Measurements from ENCODE around the gene KRTAP19-2.
"Not testable (repeated sequence)": the region's sequence is repeated elsewhere in the genome, so short reads cannot be mapped to it uniquely, and the experiment has no call there.

Gene KRTAP19-2, protein sequence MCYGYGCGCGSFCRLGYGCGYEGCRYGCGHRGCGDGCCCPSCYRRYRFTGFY

DNA sequence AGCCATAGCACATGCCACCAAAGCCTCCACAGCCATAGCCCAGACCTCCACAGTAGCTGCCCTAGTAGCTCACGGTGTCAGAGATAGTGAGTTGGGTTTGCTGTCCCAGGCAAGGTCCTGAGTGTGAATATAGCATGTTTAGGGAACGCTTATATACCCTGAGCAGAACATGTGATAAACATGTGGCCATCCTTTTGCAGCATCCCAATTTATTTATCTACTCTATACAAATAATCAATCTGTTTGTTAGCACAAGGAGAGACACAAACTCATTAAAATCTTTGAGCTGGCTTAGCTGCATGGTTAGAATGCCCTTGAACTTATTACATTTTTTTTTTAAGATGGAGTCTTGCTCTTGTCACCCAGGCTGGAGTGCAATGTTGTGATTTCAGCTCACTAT, at the start of gene KRTAP19-2:
Gene KRTAP19-2, minus strand, starts transcription at position 101 of the 400 bp plus-strand sequence. Its CDS starts 88 bp downstream, at position 13.
- TF ChIP-seq, protein P1, sequence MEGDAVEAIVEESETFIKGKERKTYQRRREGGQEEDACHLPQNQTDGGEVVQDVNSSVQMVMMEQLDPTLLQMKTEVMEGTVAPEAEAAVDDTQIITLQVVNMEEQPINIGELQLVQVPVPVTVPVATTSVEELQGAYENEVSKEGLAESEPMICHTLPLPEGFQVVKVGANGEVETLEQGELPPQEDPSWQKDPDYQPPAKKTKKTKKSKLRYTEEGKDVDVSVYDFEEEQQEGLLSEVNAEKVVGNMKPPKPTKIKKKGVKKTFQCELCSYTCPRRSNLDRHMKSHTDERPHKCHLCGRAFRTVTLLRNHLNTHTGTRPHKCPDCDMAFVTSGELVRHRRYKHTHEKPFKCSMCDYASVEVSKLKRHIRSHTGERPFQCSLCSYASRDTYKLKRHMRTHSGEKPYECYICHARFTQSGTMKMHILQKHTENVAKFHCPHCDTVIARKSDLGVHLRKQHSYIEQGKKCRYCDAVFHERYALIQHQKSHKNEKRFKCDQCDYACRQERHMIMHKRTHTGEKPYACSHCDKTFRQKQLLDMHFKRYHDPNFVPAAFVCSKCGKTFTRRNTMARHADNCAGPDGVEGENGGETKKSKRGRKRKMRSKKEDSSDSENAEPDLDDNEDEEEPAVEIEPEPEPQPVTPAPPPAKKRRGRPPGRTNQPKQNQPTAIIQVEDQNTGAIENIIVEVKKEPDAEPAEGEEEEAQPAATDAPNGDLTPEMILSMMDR (IDR thresholded peaks at IDR 0.05; ENCODE audit: low read length, missing control alignments): no peak
- DNase-seq (ENCODE audit: low read depth): no peak
- no peak within 1 kb of the TSS for H3K4me3 ChIP-seq (replicated peaks; ENCODE audit: low read depth, low read length)

DNA sequence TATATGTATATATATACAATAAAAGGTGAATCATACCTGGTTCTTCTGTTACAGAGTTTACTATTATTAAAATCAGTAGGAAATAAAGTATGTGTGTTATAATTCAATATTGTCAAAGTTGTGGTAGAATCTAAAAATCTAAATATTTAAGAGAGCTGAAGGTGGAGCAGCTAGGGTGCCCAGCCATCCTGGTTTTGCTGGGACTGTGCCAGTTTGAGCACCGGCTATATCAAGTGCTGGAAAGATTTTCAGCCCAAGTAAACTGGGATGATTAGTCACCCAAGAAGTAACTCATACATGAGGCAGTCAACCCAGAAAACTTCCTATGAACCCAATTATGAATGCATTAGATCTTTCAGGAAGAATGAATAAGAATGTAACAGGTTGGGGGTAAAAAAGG, 31.6 kb upstream of the KRTAP19-2 start:
- TF ChIP-seq, protein P1 (IDR thresholded peaks at IDR 0.05; ENCODE audit: low read length, missing control alignments): no peak
- no peak for DNase-seq (ENCODE audit: low read depth)
- no peak overlapping the region for H3K4me3 ChIP-seq (replicated peaks; ENCODE audit: low read depth, low read length)

DNA sequence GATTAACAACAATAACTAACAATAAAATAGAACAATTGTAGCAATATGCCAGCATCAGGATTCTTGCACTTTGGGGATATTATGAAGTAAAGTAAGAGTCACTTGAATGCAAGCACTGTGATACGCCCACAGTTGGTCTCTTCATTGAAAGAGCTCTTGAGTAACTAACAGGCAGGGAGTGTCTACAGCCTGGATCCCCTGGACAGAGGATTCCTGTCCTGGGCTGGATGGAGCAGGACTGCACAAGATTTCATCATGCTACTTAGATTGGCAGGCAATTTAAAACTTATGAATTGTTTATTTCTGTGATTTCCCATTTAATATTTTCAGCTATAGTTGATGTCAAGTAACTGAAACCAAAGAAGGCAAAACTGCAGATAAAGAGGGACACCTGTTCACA, 28.4 kb upstream of the KRTAP19-2 start:
- DNase-seq (ENCODE audit: low read depth): no peak
- TF ChIP-seq, protein P1 (IDR thresholded peaks at IDR 0.05; ENCODE audit: low read length, missing control alignments): no peak
- H3K4me3 ChIP-seq (replicated peaks; ENCODE audit: low read depth, low read length): no peak overlapping the region

DNA sequence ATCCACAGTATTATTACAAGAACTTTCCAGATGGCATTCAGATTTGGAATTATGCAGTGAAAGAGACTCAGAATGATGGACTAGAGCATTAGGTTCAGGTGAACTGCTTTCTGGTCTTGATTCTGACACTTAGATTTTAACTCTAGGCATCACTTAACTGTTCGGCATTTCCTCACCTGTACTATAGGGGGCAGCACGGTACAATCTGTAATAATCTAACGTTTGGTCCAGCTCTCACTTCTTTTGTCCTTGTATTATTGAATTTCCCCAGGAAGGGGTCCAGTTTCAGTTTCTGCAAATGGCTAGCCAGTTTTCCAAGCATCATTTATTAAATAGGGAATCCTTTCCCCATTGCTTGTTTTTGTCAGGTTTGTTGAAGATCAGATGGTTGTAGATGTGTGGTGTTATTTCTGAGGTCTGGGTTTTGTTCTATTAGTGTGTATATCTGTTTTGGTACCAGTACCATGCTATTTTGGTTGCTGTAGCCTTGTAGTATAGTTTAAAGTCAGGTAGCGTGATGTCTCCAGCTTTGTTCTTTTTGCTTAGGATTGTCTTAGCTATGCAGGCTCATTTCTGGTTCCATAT, 18.5 kb upstream of the KRTAP19-2 start:
- not testable (repeated sequence) for H3K4me3 ChIP-seq (replicated peaks; ENCODE audit: low read depth, low read length); DNase-seq (ENCODE audit: low read depth)

DNA sequence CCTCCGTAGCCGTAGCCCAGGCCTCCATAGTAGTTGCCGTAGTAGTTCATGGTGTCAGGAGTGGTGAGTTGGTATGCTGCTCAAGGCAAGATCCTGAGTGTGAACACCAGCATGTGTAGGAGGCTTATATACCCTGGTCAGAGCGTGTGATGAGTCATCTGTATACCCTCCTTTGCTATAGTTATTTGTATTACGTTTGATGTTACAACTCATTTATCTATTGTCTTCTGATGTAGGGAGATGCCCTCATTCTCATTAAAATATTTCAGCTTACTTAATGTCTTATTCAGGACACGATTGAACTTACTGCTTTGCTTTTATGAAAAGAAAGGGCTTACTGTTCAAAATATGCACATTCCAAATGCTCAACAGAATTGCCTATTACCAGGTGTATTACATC, 14.8 kb upstream of the KRTAP19-2 start, which contains the start of gene KRTAP19-5:
Gene KRTAP19-5, minus strand, starts transcription at position 101 of the 400 bp plus-strand sequence. Its CDS starts 51 bp downstream, at position 50.
- TF ChIP-seq, protein P1 (IDR thresholded peaks at IDR 0.05; ENCODE audit: low read length, missing control alignments): no peak
- no peak for DNase-seq (ENCODE audit: low read depth)
- H3K4me3 ChIP-seq (replicated peaks; ENCODE audit: low read depth, low read length): no peak within 1 kb of the TSS

DNA sequence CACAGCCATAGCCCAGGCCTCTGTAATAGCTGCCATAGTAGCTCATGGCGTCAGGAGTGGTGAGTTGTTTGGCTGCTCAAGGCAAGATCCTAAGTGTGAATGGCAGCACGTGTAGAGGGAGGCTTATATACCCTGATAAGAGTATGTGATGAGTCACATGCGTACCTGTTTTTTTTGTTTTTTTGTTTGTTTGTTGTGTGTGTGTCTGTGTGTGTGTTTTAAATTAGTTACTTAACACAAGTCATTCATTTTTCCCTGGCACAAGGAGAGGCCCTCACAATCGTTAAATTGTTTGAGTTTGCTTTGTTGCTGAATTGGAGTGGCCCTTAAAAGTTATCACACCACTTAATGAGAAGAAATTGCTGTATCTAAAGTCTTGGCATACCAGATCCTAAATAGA, 9.8 kb upstream of the KRTAP19-2 start, which contains the start of gene KRTAP19-4:
Gene KRTAP19-4, minus strand, starts transcription at position 101 of the 400 bp plus-strand sequence. Its CDS starts 55 bp downstream, at position 46.
- DNase-seq (ENCODE audit: low read depth): no peak
- TF ChIP-seq, protein P1 (IDR thresholded peaks at IDR 0.05; ENCODE audit: low read length, missing control alignments): no peak
- H3K4me3 ChIP-seq (replicated peaks; ENCODE audit: low read depth, low read length): no peak within 1 kb of the TSS

DNA sequence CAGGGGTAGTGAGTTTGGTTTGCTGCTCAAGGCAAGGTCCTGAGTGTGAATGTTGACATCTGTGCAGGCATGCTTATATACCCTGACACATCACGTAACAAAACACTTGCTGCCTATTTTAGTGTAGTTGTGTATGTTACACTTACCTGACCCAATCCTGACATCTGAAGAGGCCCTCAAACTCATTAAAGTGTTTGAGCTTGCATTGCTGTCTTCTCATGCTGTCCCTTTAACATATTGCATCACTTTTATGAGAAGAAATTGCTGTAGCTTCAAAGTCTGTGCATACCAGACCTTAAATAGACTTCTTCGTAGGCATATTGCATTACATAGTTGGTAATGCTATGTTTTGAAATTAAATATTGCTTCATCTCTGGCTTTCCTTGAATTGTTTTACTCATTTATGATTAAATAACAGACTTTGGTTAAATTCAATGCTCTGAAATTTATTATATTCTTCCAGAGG, 4.8 kb upstream of the KRTAP19-2 start, which contains the start of gene KRTAP19-3:
Gene KRTAP19-3, minus strand, starts transcription at position 51 of the 466 bp plus-strand sequence. CDS start 56 bp downstream, outside the sequence.
- no peak for DNase-seq (ENCODE audit: low read depth)
- TF ChIP-seq, protein P1 (IDR thresholded peaks at IDR 0.05; ENCODE audit: low read length, missing control alignments): no peak
- no peak within 1 kb of the TSS for H3K4me3 ChIP-seq (replicated peaks; ENCODE audit: low read depth, low read length)

All from fibroblast of pulmonary artery (primary cell).